HEK293T (cell line): ENCODE results near the gene PCDHGA7.

Experiments used
- CTCF ChIA-PET: fragments of 350-600 bp; formaldehyde crosslinking; extraction: SDS; loops from one replicate; lab custom pipeline; 2021; ENCODE audit warnings: antibody characterized with exemption, inconsistent platforms; lab: Yijun Ruan, JAX
- POLR2A ChIA-PET: fragments of 350-600 bp; formaldehyde crosslinking; extraction: SDS; loops from one replicate; lab custom pipeline; 2020; ENCODE audit warnings: antibody characterized with exemption, inconsistent platforms; lab: Yijun Ruan, JAX
- DNase-seq: peaks from one replicate; pipeline ENCODE4 v3.0.0; 2012; ENCODE audit warnings: mixed read lengths; ENCODE audit errors: extremely low spot score
- ARNT ChIP-seq: fragments of 450-650 bp; IDR thresholded peaks from 2 replicates; pipeline ENCODE4 v1.6.1; 2017; ENCODE audit warnings: mild to moderate bottlenecking
- BHLHE40 ChIP-seq: fragments of 450-650 bp; IDR thresholded peaks from 2 replicates; pipeline ENCODE4 v1.6.1; 2016; ENCODE audit warnings: mild to moderate bottlenecking, moderate library complexity, borderline replicate concordance
- CTBP1 ChIP-seq: fragments of 450-650 bp; IDR thresholded peaks from 2 replicates; pipeline ENCODE4 v1.6.1; 2016; ENCODE audit warnings: borderline replicate concordance
- ELF4 ChIP-seq: fragments of 450-650 bp; IDR thresholded peaks from 2 replicates; pipeline ENCODE4 v1.6.1; 2017; ENCODE audit warnings: antibody characterized with exemption
- FOXA1 ChIP-seq: fragments of 450-650 bp; IDR thresholded peaks from 2 replicates; pipeline ENCODE4 v1.6.1; 2016; ENCODE audit warnings: mild to moderate bottlenecking
- FOXK2 ChIP-seq: fragments of 450-650 bp; IDR thresholded peaks from 2 replicates; pipeline ENCODE4 v1.6.1; 2016; ENCODE audit warnings: mild to moderate bottlenecking
- FOXM1 ChIP-seq: fragments of 450-650 bp; IDR thresholded peaks from 2 replicates; pipeline ENCODE4 v1.6.1; 2017; ENCODE audit warnings: mild to moderate bottlenecking, borderline replicate concordance
- HDGF ChIP-seq: fragments of 450-650 bp; IDR thresholded peaks from 2 replicates; pipeline ENCODE4 v1.6.1; 2017; ENCODE audit warnings: antibody characterized with exemption, borderline replicate concordance
- L3MBTL2 ChIP-seq: fragments of 450-650 bp; conservative IDR thresholded peaks from 2 replicates; pipeline ENCODE4 v1.6.1; 2016; ENCODE audit warnings: mild to moderate bottlenecking
- LEF1 ChIP-seq: fragments of 450-650 bp; IDR thresholded peaks from 2 replicates; pipeline ENCODE4 v1.6.1; 2017; ENCODE audit warnings: mild to moderate bottlenecking, borderline replicate concordance
- NFRKB ChIP-seq: fragments of 450-650 bp; IDR thresholded peaks from 2 replicates; pipeline ENCODE4 v1.6.1; 2016; ENCODE audit warnings: mild to moderate bottlenecking, moderate library complexity
- SP1 ChIP-seq: fragments of 450-650 bp; IDR thresholded peaks from 2 replicates; pipeline ENCODE4 v1.6.1; 2017
- SUZ12 ChIP-seq: fragments of 450-650 bp; IDR thresholded peaks from 2 replicates; pipeline ENCODE4 v1.6.1; 2016; ENCODE audit warnings: mild to moderate bottlenecking
- TARDBP ChIP-seq: fragments of 450-650 bp; IDR thresholded peaks from 2 replicates; pipeline ENCODE4 v1.6.1; 2016
- ZNF384 ChIP-seq: fragments of 450-650 bp; IDR thresholded peaks from 2 replicates; pipeline ENCODE4 v1.6.1; 2016
- TF ChIP-seq, protein P1 (sequence below): fragments of 450-650 bp; IDR thresholded peaks from 2 replicates; pipeline ENCODE4 v1.6.1; 2016

Gene PCDHGA7

DNA sequence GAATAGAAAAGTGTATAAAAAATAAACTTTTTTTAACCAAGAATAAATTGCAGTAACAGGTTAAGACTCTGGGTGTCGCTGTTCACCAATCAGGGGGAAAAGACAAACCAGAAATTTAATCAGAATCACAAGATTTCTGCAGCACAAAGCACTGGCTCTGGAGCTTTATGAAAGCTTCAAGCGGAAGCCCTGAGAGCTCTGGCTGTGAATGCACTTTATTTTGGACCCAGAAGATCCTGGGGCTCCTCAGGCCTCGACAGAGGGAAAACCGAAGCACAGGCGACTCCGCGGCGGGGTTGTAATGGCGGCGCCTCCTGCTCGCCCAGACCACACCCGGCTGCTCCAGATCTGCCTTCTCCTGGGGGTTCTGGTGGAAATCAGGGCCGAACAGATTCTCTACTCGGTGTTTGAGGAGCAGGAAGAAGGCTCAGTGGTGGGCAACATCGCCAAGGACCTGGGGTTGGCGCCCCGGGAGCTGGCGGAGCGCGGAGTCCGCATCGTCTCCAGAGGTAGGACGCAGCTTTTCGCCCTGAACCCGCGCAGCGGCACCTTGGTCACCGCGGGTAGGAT, 27.6 kb upstream of the PCDHGA7 start, which contains the start of gene PCDHGA4:
PCDHGA4 (plus strand) TSS at position 122 of the 570 bp plus-strand sequence; CDS start at position 209, 87 bp downstream.
- CTCF ChIA-PET: interaction anchor here (0.6 to 0.7 kb wide), 2 partner anchors 12 to 194 kb away, joined by 3 to 5 read pairs; partner anchors contain the start of gene PCDHGA3
- POLR2A ChIA-PET: no interaction called here
- DNase-seq: no peak
- TF ChIP-seq SP1 (no peak), ELF4 (no peak), TARDBP (no peak), L3MBTL2 (no peak)
- TF ChIP-seq, protein P1, sequence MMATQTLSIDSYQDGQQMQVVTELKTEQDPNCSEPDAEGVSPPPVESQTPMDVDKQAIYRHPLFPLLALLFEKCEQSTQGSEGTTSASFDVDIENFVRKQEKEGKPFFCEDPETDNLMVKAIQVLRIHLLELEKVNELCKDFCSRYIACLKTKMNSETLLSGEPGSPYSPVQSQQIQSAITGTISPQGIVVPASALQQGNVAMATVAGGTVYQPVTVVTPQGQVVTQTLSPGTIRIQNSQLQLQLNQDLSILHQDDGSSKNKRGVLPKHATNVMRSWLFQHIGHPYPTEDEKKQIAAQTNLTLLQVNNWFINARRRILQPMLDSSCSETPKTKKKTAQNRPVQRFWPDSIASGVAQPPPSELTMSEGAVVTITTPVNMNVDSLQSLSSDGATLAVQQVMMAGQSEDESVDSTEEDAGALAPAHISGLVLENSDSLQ: no peak

DNA sequence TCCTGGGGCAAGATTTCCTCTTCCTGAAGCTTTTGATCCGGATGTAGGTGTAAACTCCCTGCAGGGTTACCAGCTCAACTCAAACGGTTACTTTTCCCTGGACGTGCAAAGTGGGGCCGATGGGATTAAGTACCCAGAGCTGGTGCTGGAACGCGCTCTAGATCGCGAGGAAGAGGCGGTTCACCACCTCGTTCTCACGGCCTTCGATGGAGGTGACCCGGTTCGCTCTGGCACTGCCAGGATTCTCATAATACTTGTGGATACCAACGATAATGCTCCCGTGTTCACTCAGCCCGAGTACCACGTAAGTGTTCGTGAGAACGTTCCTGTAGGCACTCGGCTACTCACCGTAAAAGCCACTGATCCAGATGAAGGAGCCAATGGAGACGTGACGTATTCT, 26.9 kb upstream of the PCDHGA7 start:
- TF ChIP-seq SUZ12 (no peak), NFRKB (no peak), TARDBP (no peak), HDGF (no peak), ZNF384 (no peak), L3MBTL2 (no peak), BHLHE40 (no peak), FOXM1 (no peak), FOXA1 (no peak), FOXK2 (no peak), ELF4 (no peak), CTBP1 (no peak)
- TF ChIP-seq, protein P1: no peak
- ChIA-PET CTCF (interaction anchor here (0.6 to 0.7 kb wide), 2 partner anchors 12 to 182 kb away, joined by 3 read pairs; partner anchors contain the start of gene PCDHGA3), POLR2A (no interaction called here)
- no peak for DNase-seq

DNA sequence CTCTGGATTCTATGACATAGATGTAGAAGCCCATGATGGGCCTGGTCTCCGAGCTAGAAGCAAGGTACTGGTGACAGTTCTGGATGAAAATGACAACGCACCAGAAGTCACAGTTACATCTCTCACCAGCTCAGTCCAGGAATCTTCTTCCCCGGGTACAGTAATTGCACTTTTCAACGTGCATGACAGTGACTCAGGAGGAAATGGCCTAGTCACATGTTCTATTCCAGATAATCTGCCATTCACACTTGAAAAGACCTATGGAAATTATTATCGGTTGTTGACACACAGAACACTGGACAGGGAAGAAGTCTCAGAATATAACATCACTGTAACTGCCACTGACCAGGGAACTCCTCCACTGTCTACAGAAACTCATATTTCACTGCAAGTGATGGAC, 26.4 kb upstream of the PCDHGA7 start:
- POLR2A ChIA-PET: no interaction called here
- TF ChIP-seq NFRKB (no peak), TARDBP (no peak), BHLHE40 (no peak), ELF4 (no peak), LEF1 (no peak), SP1 (no peak), SUZ12 (no peak), ZNF384 (no peak), FOXM1 (no peak), FOXK2 (no peak), L3MBTL2 (no peak), CTBP1 (no peak)
- TF ChIP-seq, protein P1: no peak
- DNase-seq: no peak

DNA sequence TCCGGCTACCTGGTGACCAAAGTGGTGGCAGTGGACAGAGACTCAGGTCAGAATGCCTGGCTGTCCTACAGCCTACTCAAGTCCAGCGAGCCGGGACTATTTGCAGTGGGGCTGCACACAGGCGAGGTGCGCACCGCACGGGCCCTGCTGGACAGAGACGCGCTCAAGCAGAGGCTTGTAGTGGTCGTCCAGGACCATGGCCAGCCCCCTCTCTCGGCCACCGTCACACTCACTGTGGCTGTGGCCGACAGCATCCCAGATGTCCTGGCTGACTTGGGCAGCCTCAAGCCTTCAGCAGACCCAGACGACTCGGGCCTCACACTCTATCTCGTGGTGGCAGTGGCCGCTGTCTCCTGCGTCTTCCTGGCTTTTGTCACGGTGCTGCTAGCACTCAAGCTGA, 25.6 kb upstream of the PCDHGA7 start:
- ChIA-PET CTCF (no interaction called here), POLR2A (no interaction called here)
- TF ChIP-seq HDGF: no peak
- no peak for TF ChIP-seq ZNF384
- TF ChIP-seq, protein P1: no peak
- no peak for TF ChIP-seq FOXM1
- TF ChIP-seq TARDBP: no peak
- no peak for TF ChIP-seq FOXA1
- no peak for TF ChIP-seq BHLHE40
- TF ChIP-seq ARNT: no peak
- TF ChIP-seq FOXK2: no peak
- TF ChIP-seq SUZ12: no peak
- no peak for TF ChIP-seq SP1
- TF ChIP-seq CTBP1: no peak
- no peak for TF ChIP-seq L3MBTL2
- no peak for TF ChIP-seq LEF1
- no peak for TF ChIP-seq ELF4
- no peak for TF ChIP-seq NFRKB

More for the DNA sequence above, 26.4 kb upstream of the PCDHGA7 start:
- CTCF ChIA-PET: interaction anchor here (0.6 kb wide), 1 partner anchor 182 kb away, joined by 3 read pairs; no protein-coding TSS in a partner anchor

DNA sequence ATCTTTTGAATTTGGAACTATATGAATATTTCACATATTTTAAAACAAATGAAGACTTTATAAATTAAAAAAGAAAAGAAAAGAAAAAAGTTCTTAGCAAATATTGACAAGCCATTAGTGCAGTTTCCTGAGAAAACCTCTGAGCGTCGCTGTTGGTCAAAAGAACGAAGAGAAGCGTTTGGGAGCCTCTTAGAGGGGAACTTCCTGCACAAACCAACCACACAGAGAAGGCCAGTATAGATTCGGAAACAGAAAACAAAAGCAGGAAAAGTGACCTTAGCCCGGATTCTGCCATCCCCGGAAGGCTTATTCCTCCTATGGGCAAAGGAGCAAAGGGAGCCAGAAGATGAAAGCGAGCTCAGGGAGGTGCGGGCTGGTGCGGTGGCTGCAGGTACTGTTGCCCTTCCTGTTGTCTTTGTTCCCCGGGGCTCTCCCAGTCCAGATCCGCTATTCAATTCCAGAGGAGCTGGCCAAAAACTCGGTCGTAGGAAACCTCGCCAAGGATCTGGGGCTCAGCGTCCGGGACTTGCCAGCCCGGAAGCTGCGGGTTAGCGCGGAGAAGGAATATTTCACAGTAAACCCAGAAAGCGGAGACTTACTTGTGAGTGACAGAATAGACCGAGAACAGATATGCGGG, 22.6 kb upstream of the PCDHGA7 start, which contains the start of gene PCDHGB2:
PCDHGB2 (plus strand) TSS at position 205 of the 637 bp plus-strand sequence; CDS start at position 347, 142 bp downstream.
- DNase-seq: peak; percentile 14
- ChIA-PET POLR2A (no interaction called here), CTCF (interaction anchor here (0.6 to 0.9 kb wide), 2 partner anchors 153 to 204 kb away, joined by 4 to 5 read pairs; no protein-coding TSS in a partner anchor)
- no peak for TF ChIP-seq HDGF
- no peak for TF ChIP-seq NFRKB
- TF ChIP-seq FOXA1: no peak

More for the DNA sequence above, 25.6 kb upstream of the PCDHGA7 start:
- no peak for DNase-seq

DNA sequence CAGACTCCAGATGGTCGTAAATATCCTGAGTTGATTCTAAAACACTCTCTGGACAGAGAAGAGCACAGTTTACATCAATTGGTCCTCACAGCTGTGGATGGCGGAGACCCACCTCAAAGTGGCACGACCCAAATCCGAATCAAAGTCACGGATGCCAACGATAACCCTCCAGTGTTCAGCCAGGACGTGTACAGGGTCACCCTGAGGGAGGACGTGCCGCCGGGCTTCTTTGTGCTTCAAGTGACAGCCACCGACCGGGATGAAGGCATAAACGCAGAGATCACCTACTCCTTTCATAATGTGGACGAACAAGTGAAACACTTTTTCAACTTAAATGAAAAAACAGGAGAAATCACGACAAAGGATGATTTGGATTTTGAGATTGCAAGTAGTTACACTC, 21.9 kb upstream of the PCDHGA7 start:
- TF ChIP-seq ARNT (no peak), HDGF (no peak), FOXM1 (no peak), FOXA1 (no peak)
- DNase-seq: no peak
- POLR2A ChIA-PET: no interaction called here
- CTCF ChIA-PET: no interaction called here
